VCaP (cell line): ENCODE results near the gene DLGAP1.
"Not testable (repeated sequence)": the region's sequence is repeated elsewhere in the genome, so short reads cannot be mapped to it uniquely, and the experiment has no call there.

ENCODE experiments used
- H3K27ac ChIP-seq: fragments of 450-650 bp; 2 replicates; pipeline ENCODE4 v1.5.1; 2017
- CTCF ChIP-seq: fragments of 450-650 bp; conservative IDR thresholded peaks from 2 replicates; pipeline ENCODE4 v1.5.1; 2017; ENCODE audit warnings: mild to moderate bottlenecking, moderate library complexity

Gene DLGAP1

GRCh38 chr18:4060427-4061281, 394.5 kb downstream of the DLGAP1 start:
- TF ChIP-seq CTCF, result no peak
- no peak overlapping the region for H3K27ac ChIP-seq

DNA sequence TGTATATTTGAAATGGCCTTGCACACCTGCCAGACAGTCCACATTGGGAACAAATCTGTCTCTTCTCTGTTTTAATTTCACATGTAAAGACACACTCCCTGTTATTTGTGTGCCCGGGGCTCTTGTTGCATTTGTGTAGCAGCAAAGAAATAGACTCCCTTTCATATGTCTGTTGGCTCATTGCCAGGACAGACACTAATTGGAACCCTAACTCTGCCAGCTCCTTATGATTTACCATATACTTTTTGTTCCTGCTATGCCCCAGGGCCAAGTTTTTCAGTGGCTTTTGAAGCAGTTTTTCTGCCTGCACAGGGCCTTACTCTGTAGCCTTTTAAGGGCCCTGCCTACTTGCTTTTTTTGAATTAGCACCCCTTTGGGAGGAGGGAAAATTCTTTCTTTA, 396.9 kb downstream of the DLGAP1 start:
- TF ChIP-seq CTCF, result no peak
- H3K27ac ChIP-seq, result no peak overlapping the region

GRCh38 chr18:4040391-4041092, 414.6 kb downstream of the DLGAP1 start:
- TF ChIP-seq CTCF, result no peak
- H3K27ac ChIP-seq, result no peak overlapping the region

GRCh38 chr18:4035521-4035920, 419.6 kb downstream of the DLGAP1 start:
- no peak overlapping the region for H3K27ac ChIP-seq
- no peak for TF ChIP-seq CTCF

- H3K27ac ChIP-seq, result not testable (repeated sequence)
Measured at GRCh38 chr18:4034815-4035214, 420.3 kb downstream of the DLGAP1 start.

DNA sequence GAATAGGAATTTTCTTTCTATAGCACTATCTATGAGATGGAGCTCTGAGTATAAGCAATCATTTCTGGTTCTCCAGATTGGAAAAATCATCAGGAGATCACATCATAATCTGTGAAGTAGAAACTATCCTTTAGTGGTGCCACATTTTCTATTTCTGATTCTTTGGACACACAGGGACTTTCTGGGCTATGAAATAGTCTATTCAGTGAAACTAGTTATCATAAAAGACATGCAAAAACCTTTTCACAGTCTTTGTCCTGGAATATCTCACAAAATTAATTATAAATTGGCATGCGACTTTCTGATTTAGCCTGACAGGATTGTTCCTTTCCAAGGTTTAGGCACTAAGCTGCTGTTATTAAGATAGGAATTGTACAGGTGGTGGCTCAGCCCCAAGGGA, 428.6 kb downstream of the DLGAP1 start:
- no peak for TF ChIP-seq CTCF
- H3K27ac ChIP-seq, result no peak overlapping the region

DNA sequence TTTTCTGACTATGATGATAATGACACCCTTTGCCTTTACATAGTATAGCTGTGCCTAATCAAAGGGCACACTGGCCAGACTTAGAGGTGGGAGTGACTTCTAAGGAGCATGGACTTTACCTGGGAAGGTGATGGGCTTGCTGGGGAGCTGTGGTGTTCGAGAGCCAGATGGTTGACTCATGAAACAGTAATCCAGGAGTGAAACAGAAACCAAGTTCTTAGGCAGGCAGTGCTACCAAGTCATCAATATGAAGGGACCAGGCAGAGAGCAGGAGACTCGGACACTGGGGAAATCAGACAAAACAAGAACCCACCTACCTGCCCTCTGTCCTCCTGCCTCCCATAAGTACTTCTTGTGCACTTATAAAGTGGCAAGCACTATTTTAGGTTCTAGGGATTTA, 430.4 kb downstream of the DLGAP1 start:
- TF ChIP-seq CTCF, result no peak
- no peak overlapping the region for H3K27ac ChIP-seq

DNA sequence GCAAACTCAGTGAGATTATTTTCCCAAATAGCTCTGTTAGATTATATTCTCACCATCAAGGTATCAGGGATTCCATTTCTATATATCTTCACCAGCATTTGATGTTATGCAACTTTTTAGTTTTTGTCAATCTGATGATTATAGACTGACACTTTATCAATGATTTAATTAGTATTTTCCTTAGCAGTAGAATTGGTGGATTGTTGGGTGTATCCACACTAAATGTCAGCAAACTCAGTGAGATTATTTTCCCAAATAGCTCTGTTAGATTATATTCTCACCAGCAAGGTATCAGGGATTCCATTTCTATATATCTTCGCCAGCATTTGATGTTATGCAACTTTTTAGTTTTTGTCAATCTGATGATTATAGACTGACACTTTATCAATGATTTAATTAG, 432.4 kb downstream of the DLGAP1 start:
- H3K27ac ChIP-seq, result not testable (repeated sequence)
